HEK293T (cell line): ENCODE results near the gene UBE2G2.

Experiments used
- CTCF ChIA-PET: fragments of 350-600 bp; formaldehyde crosslinking; extraction: SDS; loops from one replicate; lab custom pipeline; 2021; ENCODE audit warnings: antibody characterized with exemption, inconsistent platforms; lab: Yijun Ruan, JAX
- POLR2A ChIA-PET: fragments of 350-600 bp; formaldehyde crosslinking; extraction: SDS; loops from one replicate; lab custom pipeline; 2020; ENCODE audit warnings: antibody characterized with exemption, inconsistent platforms; lab: Yijun Ruan, JAX
- DNase-seq: peaks from one replicate; pipeline ENCODE4 v3.0.0; 2012; ENCODE audit warnings: mixed read lengths; ENCODE audit errors: extremely low spot score
- ARNT ChIP-seq: fragments of 450-650 bp; IDR thresholded peaks from 2 replicates; pipeline ENCODE4 v1.6.1; 2017; ENCODE audit warnings: mild to moderate bottlenecking
- BHLHE40 ChIP-seq: fragments of 450-650 bp; IDR thresholded peaks from 2 replicates; pipeline ENCODE4 v1.6.1; 2016; ENCODE audit warnings: mild to moderate bottlenecking, moderate library complexity, borderline replicate concordance
- CTBP1 ChIP-seq: fragments of 450-650 bp; IDR thresholded peaks from 2 replicates; pipeline ENCODE4 v1.6.1; 2016; ENCODE audit warnings: borderline replicate concordance
- ELF4 ChIP-seq: fragments of 450-650 bp; IDR thresholded peaks from 2 replicates; pipeline ENCODE4 v1.6.1; 2017; ENCODE audit warnings: antibody characterized with exemption
- FOXA1 ChIP-seq: fragments of 450-650 bp; IDR thresholded peaks from 2 replicates; pipeline ENCODE4 v1.6.1; 2016; ENCODE audit warnings: mild to moderate bottlenecking
- FOXK2 ChIP-seq: fragments of 450-650 bp; IDR thresholded peaks from 2 replicates; pipeline ENCODE4 v1.6.1; 2016; ENCODE audit warnings: mild to moderate bottlenecking
- FOXM1 ChIP-seq: fragments of 450-650 bp; IDR thresholded peaks from 2 replicates; pipeline ENCODE4 v1.6.1; 2017; ENCODE audit warnings: mild to moderate bottlenecking, borderline replicate concordance
- HDGF ChIP-seq: fragments of 450-650 bp; IDR thresholded peaks from 2 replicates; pipeline ENCODE4 v1.6.1; 2017; ENCODE audit warnings: antibody characterized with exemption, borderline replicate concordance
- L3MBTL2 ChIP-seq: fragments of 450-650 bp; conservative IDR thresholded peaks from 2 replicates; pipeline ENCODE4 v1.6.1; 2016; ENCODE audit warnings: mild to moderate bottlenecking
- LEF1 ChIP-seq: fragments of 450-650 bp; IDR thresholded peaks from 2 replicates; pipeline ENCODE4 v1.6.1; 2017; ENCODE audit warnings: mild to moderate bottlenecking, borderline replicate concordance
- NFRKB ChIP-seq: fragments of 450-650 bp; IDR thresholded peaks from 2 replicates; pipeline ENCODE4 v1.6.1; 2016; ENCODE audit warnings: mild to moderate bottlenecking, moderate library complexity
- PKNOX1 ChIP-seq: fragments of 450-650 bp; IDR thresholded peaks from 2 replicates; pipeline ENCODE4 v1.6.1; 2016
- SP1 ChIP-seq: fragments of 450-650 bp; IDR thresholded peaks from 2 replicates; pipeline ENCODE4 v1.6.1; 2017
- SUZ12 ChIP-seq: fragments of 450-650 bp; IDR thresholded peaks from 2 replicates; pipeline ENCODE4 v1.6.1; 2016; ENCODE audit warnings: mild to moderate bottlenecking
- TARDBP ChIP-seq: fragments of 450-650 bp; IDR thresholded peaks from 2 replicates; pipeline ENCODE4 v1.6.1; 2016
- ZNF384 ChIP-seq: fragments of 450-650 bp; IDR thresholded peaks from 2 replicates; pipeline ENCODE4 v1.6.1; 2016

UBE2G2 gene

GRCh38 chr21:44813149-44813548, 11.5 kb upstream of the UBE2G2 start:
- POLR2A ChIA-PET = interaction anchor here (1.7 kb wide), 1 partner anchor 12 kb away, joined by 5 read pairs; the partner anchor contains the start of gene UBE2G2
- no peak for TF ChIP-seq CTBP1
- no peak for TF ChIP-seq FOXM1
- TF ChIP-seq TARDBP = no peak

GRCh38 chr21:44812640-44813039, 11.0 kb upstream of the UBE2G2 start:
- TF ChIP-seq ARNT = no peak
- TF ChIP-seq SUZ12 = no peak
- no peak for TF ChIP-seq NFRKB
- TF ChIP-seq FOXK2 = no peak
- no peak for TF ChIP-seq HDGF
- TF ChIP-seq L3MBTL2 = no peak
- no peak for TF ChIP-seq LEF1
- DNase-seq = no peak
- ChIA-PET CTCF (no interaction called here), POLR2A (interaction anchor here (1.7 kb wide), 1 partner anchor 11 kb away, joined by 5 read pairs; the partner anchor contains the start of gene UBE2G2)

More at GRCh38 chr21:44813149-44813548, 11.5 kb upstream of the UBE2G2 start:
- DNase-seq = no peak
- CTCF ChIA-PET = no interaction called here

- POLR2A ChIA-PET = no interaction called here
- TF ChIP-seq L3MBTL2 = no peak
- no peak for TF ChIP-seq HDGF
- TF ChIP-seq TARDBP = peak; percentile 92
- no peak for TF ChIP-seq CTBP1
- no peak for TF ChIP-seq FOXM1
- TF ChIP-seq FOXK2 = no peak
- no peak for TF ChIP-seq BHLHE40
- no peak for TF ChIP-seq SUZ12
- CTCF ChIA-PET = interaction anchor here (0.6 kb wide), 1 partner anchor 318 kb away, joined by 3 read pairs; no protein-coding TSS in a partner anchor
- no peak for DNase-seq
These were observed 9.2 kb upstream of the UBE2G2 start for GRCh38 chr21:44810779-44811178.

- POLR2A ChIA-PET = interaction anchor here (2.2 kb wide), 1 partner anchor 9 kb away, joined by 6 read pairs; no protein-coding TSS in a partner anchor
- DNase-seq = no peak
- TF ChIP-seq BHLHE40 = no peak
- no peak for TF ChIP-seq FOXM1
- no peak for TF ChIP-seq TARDBP
- TF ChIP-seq CTBP1 = no peak
- TF ChIP-seq FOXK2 = no peak
- TF ChIP-seq PKNOX1 = no peak
- no peak for TF ChIP-seq ZNF384
- no peak for TF ChIP-seq HDGF
- no peak for TF ChIP-seq L3MBTL2
- TF ChIP-seq SP1 = no peak
- no peak for TF ChIP-seq SUZ12
- CTCF ChIA-PET = no interaction called here
These were observed 4.2 kb upstream of the UBE2G2 start for GRCh38 chr21:44805859-44806258.

- TF ChIP-seq FOXK2 (no peak), TARDBP (no peak), NFRKB (no peak), CTBP1 (no peak), BHLHE40 (no peak), ZNF384 (no peak), ARNT (no peak), FOXA1 (no peak), HDGF (no peak), SUZ12 (no peak), ELF4 (no peak), FOXM1 (no peak), LEF1 (no peak), SP1 (no peak), L3MBTL2 (no peak), PKNOX1 (no peak)
- ChIA-PET POLR2A (interaction anchor here (0.5 to 2.2 kb wide), 3 partner anchors 10 to 402 kb away, joined by 3 to 6 read pairs (median 3); partner anchors contain the start of gene SUMO3), CTCF (interaction anchor here (0.6 kb wide), 1 partner anchor 719 kb away, joined by 3 read pairs; no protein-coding TSS in a partner anchor)
- DNase-seq = no peak
These were observed 3.6 kb upstream of the UBE2G2 start for GRCh38 chr21:44805226-44805625.

- ChIA-PET POLR2A (interaction anchor here (0.5 to 2.2 kb wide), 3 partner anchors 10 to 402 kb away, joined by 3 to 6 read pairs (median 3); partner anchors contain the start of gene SUMO3), CTCF (interaction anchor here (0.6 kb wide), 1 partner anchor 719 kb away, joined by 3 read pairs; no protein-coding TSS in a partner anchor)
- DNase-seq = no peak
- TF ChIP-seq SUZ12 (no peak), FOXK2 (no peak), BHLHE40 (no peak), FOXM1 (no peak), L3MBTL2 (no peak), LEF1 (no peak), ARNT (no peak), NFRKB (no peak), PKNOX1 (no peak), ZNF384 (no peak), SP1 (no peak), CTBP1 (no peak), TARDBP (no peak), HDGF (no peak)
These were observed 3.1 kb upstream of the UBE2G2 start for GRCh38 chr21:44804762-44805161.
